HG02678 (cell line): ENCODE data around the gene OSBPL5.
"Not testable (repeated sequence)": the region's sequence is repeated elsewhere in the genome, so short reads cannot be mapped to it uniquely, and the experiment has no call there.

Experiments used
- ATAC-seq: cut with Tn5 transposase; IDR thresholded peaks from one replicate; pipeline ENCODE4 v1.9.1; 2021; ENCODE audit warnings: mild to moderate bottlenecking, moderate library complexity; ENCODE audit not compliant: unreplicated experiment

OSBPL5 gene

GRCh38 chr11:3182462-3182852 lies 17.3 kb upstream of the OSBPL5 start:
- ATAC-seq = no peak

GRCh38 chr11:3181725-3182461 lies 16.8 kb upstream of the OSBPL5 start:
- no peak for ATAC-seq

GRCh38 chr11:3180869-3181268 lies 15.8 kb upstream of the OSBPL5 start:
- ATAC-seq = no peak

- ATAC-seq = no peak
These were observed 13.2 kb upstream of the OSBPL5 start for GRCh38 chr11:3178349-3178748.

GRCh38 chr11:3177931-3178330 lies 12.8 kb upstream of the OSBPL5 start:
- no peak for ATAC-seq

- ATAC-seq = no peak
These were observed 11.4 kb upstream of the OSBPL5 start for GRCh38 chr11:3176487-3176886.

- no peak for ATAC-seq
These were observed 10.1 kb upstream of the OSBPL5 start for GRCh38 chr11:3175194-3175593.

GRCh38 chr11:3174387-3174786 lies 9.3 kb upstream of the OSBPL5 start:
- no peak for ATAC-seq

- no peak for ATAC-seq
These were observed 8.7 kb upstream of the OSBPL5 start for GRCh38 chr11:3173795-3174194.

- no peak for ATAC-seq
These were observed 6.9 kb upstream of the OSBPL5 start for GRCh38 chr11:3171931-3172560.

GRCh38 chr11:3170756-3171650 lies 5.9 kb upstream of the OSBPL5 start:
- no peak for ATAC-seq

- no peak for ATAC-seq
These were observed 5.1 kb upstream of the OSBPL5 start for GRCh38 chr11:3170044-3170755.

- ATAC-seq = no peak
These were observed 4.3 kb upstream of the OSBPL5 start for GRCh38 chr11:3169255-3170043.

- ATAC-seq = not testable (repeated sequence)
These were observed 3.7 kb upstream of the OSBPL5 start for GRCh38 chr11:3168742-3169254.

- no peak for ATAC-seq
These were observed 2.3 kb upstream of the OSBPL5 start for GRCh38 chr11:3167143-3168119.

- ATAC-seq = no peak
These were observed 1.4 kb upstream of the OSBPL5 start for GRCh38 chr11:3166268-3167142.

GRCh38 chr11:3165916-3166267 lies 782 bp upstream of the OSBPL5 start:
- ATAC-seq = no peak

GRCh38 chr11:3164552-3165151 lies 458 bp downstream of the OSBPL5 start:
- ATAC-seq = no peak
